ENCODE results near the gene UBIAD1. TPM values are rescaled to one million over a fixed set of nuclear protein-coding genes. Genes with fewer than 3 reads are reported as not detected.
A peak's percentile ranks its signal among the peaks of the same experiment; 100 is the strongest.

Gene UBIAD1
- total RNA-seq, 1 donor from 2014 or later: 9.6 TPM

- DNase-seq: no peak
- intact Hi-C loops (cut with micrococcal nuclease): no loop called here
- H3K36me3 ChIP-seq: no peaks in the 10 kb centered on the region
- H3K4me1 ChIP-seq: no peaks in the 10 kb centered on the region
- H3K27ac ChIP-seq (replicated peaks): no peak overlapping the region
- no peaks in the 10 kb centered on the region for H3K9me3 ChIP-seq (replicated peaks)
- peaks cover 97% of the 10 kb centered on the region for H3K27me3 ChIP-seq (ENCODE audit: low read depth)
- no peak for TF ChIP-seq CTCF (IDR thresholded peaks at IDR 0.05; ENCODE audit: borderline replicate concordance)
- no peak overlapping the region for H3K4me3 ChIP-seq
Measured at GRCh38 chr1:11334261-11334804, 61.3 kb downstream of the UBIAD1 start.

GRCh38 chr1:11334821-11335220 lies 61.8 kb downstream of the UBIAD1 start:
- no peak for DNase-seq
- no peaks in the 10 kb centered on the region for H3K4me1 ChIP-seq
- no peak for TF ChIP-seq CTCF (IDR thresholded peaks at IDR 0.05; ENCODE audit: borderline replicate concordance)
- no peaks in the 10 kb centered on the region for H3K36me3 ChIP-seq
- no peaks in the 10 kb centered on the region for H3K9me3 ChIP-seq (replicated peaks)
- intact Hi-C loops (cut with micrococcal nuclease): no loop called here
- no peak overlapping the region for H3K4me3 ChIP-seq
- no peak overlapping the region for H3K27ac ChIP-seq (replicated peaks)
- peaks cover 97% of the 10 kb centered on the region for H3K27me3 ChIP-seq (ENCODE audit: low read depth)

GRCh38 chr1:11335417-11336056 lies 62.5 kb downstream of the UBIAD1 start:
- Histone ChIP-seq H3K36me3 (no peaks in the 10 kb centered on the region), H3K4me1 (no peaks in the 10 kb centered on the region), H3K27ac (replicated peaks) (no peak overlapping the region), H3K9me3 (replicated peaks) (no peaks in the 10 kb centered on the region), H3K27me3 (ENCODE audit: low read depth) (peaks cover 97% of the 10 kb centered on the region), H3K4me3 (no peak overlapping the region)
- no peak for DNase-seq
- intact Hi-C loops (cut with micrococcal nuclease): loop anchor here (2.0 kb wide), 1 partner anchor 307 kb away; no protein-coding TSS in a partner anchor
- TF ChIP-seq CTCF (IDR thresholded peaks at IDR 0.05; ENCODE audit: borderline replicate concordance): no peak

GRCh38 chr1:11337580-11338073 lies 64.6 kb downstream of the UBIAD1 start:
- Histone ChIP-seq H3K36me3 (no peaks in the 10 kb centered on the region), H3K4me3 (no peak overlapping the region), H3K4me1 (no peaks in the 10 kb centered on the region), H3K9me3 (replicated peaks) (no peaks in the 10 kb centered on the region), H3K27me3 (ENCODE audit: low read depth) (peaks cover 97% of the 10 kb centered on the region), H3K27ac (replicated peaks) (no peak overlapping the region)
- intact Hi-C loops (cut with micrococcal nuclease): loop anchor here (2.0 kb wide), 1 partner anchor 305 kb away; no protein-coding TSS in a partner anchor
- DNase-seq: peak; percentile 43
- peak; percentile 80 for TF ChIP-seq CTCF (IDR thresholded peaks at IDR 0.05; ENCODE audit: borderline replicate concordance)

Other genes starting within 250 kb of the UBIAD1 start
- gene MASP2, start 226.0 kb upstream of the UBIAD1 start, total RNA-seq: not detected
- 53.9 TPM for gene SRM, start 213.2 kb upstream of the UBIAD1 start, total RNA-seq
- gene EXOSC10, start 173.3 kb upstream of the UBIAD1 start, total RNA-seq: 17.1 TPM
- 1.1 TPM for gene ANGPTL7, start 83.8 kb upstream of the UBIAD1 start, total RNA-seq
- gene MTOR, start 10.6 kb upstream of the UBIAD1 start, total RNA-seq: 34.9 TPM
- gene DISP3, start 206.0 kb downstream of the UBIAD1 start, total RNA-seq: not detected

All from left ventricle myocardium inferior (tissue), 1 donor.